HEK293T (cell line): ENCODE results near the gene BRF1.

Source experiments
- BHLHE40 ChIP-seq: fragments of 450-650 bp; IDR thresholded peaks from 2 replicates; pipeline ENCODE4 v1.6.1; 2016; ENCODE audit warnings: mild to moderate bottlenecking, moderate library complexity, borderline replicate concordance
- ELF4 ChIP-seq: fragments of 450-650 bp; IDR thresholded peaks from 2 replicates; pipeline ENCODE4 v1.6.1; 2017; ENCODE audit warnings: antibody characterized with exemption
- FOXA1 ChIP-seq: fragments of 450-650 bp; IDR thresholded peaks from 2 replicates; pipeline ENCODE4 v1.6.1; 2016; ENCODE audit warnings: mild to moderate bottlenecking
- LEF1 ChIP-seq: fragments of 450-650 bp; IDR thresholded peaks from 2 replicates; pipeline ENCODE4 v1.6.1; 2017; ENCODE audit warnings: mild to moderate bottlenecking, borderline replicate concordance
- TARDBP ChIP-seq: fragments of 450-650 bp; IDR thresholded peaks from 2 replicates; pipeline ENCODE4 v1.6.1; 2016
- ZNF384 ChIP-seq: fragments of 450-650 bp; IDR thresholded peaks from 2 replicates; pipeline ENCODE4 v1.6.1; 2016

DNA sequence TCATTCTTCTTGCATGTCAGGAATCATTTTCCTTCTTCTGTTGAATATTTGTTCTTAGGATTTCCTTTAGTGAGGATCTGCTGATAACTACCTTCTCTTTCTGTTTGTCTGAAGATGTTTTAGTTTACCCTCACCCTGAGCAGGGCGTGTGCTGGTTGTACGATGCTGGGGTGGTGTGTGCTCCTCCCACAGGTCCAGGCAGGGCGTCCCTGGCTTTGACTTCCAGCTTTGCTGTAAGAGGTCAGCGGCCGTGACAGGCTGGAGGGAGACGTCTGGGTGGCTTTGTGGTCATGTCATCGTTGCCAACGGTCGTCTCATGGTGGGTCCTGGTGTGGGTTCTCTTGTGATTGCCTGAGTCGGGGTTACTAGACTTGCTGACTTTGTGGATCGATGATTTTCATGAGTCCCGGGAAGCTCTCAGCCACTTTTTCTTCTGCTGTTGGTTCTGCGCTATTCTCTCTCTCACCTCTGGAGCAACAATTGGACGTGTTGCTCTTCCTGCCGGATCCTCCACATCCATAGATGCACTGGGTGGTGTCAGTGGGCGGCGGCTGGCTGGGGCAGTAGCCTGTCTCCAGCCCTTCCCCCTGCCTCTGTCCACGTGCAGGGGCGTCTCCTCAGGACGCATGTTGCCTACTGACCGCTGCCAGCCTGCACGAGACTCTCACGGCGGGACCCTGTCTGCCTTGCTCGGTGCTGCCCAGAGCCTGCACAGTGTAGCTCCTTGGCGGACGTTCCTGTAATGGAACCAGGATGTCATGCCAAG, 22.2 kb upstream of the BRF1 start:
- TF ChIP-seq ELF4: no peak
- no peak for TF ChIP-seq BHLHE40
- TF ChIP-seq ZNF384: no peak
- no peak for TF ChIP-seq LEF1
- TF ChIP-seq FOXA1: no peak
- TF ChIP-seq TARDBP: no peak
